GM23338 (cell line): Measurements from ENCODE around the gene TNNC1.

Experiments used
- EZH2 ChIP-seq: fragments of 200-600 bp; sonication (generic); IDR thresholded peaks from one replicate; pipeline ENCODE4 v1.8.0; 2017; ENCODE audit warnings: antibody characterized with exemption, mild to moderate bottlenecking, low read depth; ENCODE audit not compliant: unreplicated experiment
- EZH2phosphoT487 ChIP-seq: fragments of 200-600 bp; sonication (generic); IDR thresholded peaks from one replicate; pipeline ENCODE4 v1.8.1; 2018; ENCODE audit warnings: antibody characterized with exemption; ENCODE audit not compliant: unreplicated experiment
- JUNB ChIP-seq: IDR thresholded peaks from one replicate; pipeline ENCODE4 v1.6.1; 2016; ENCODE audit warnings: antibody characterized with exemption; ENCODE audit not compliant: unreplicated experiment
- NANOG ChIP-seq: IDR thresholded peaks from 2 replicates; pipeline ENCODE4 v1.6.1; 2016; ENCODE audit warnings: antibody characterized with exemption, borderline replicate concordance
- TF ChIP-seq, protein P1 (sequence below): IDR thresholded peaks from one replicate; pipeline ENCODE4 v1.6.1; 2018; ENCODE audit warnings: antibody characterized with exemption; ENCODE audit not compliant: unreplicated experiment
- TF ChIP-seq, protein P2 (sequence below), 2 experiments: fragments of 200-600 bp in 1 of 2; sonication (generic) in 1 of 2; conservative IDR thresholded peaks; 2 replicates each; pipeline versions ENCODE4 v1.5.1 to v1.6.1; 2016 to 2017; ENCODE audit warnings: antibody characterized with exemption in 2 of 2, low read depth in 2 of 2, mild to moderate bottlenecking in 2 of 2, moderate library complexity in 1 of 2

DNA sequence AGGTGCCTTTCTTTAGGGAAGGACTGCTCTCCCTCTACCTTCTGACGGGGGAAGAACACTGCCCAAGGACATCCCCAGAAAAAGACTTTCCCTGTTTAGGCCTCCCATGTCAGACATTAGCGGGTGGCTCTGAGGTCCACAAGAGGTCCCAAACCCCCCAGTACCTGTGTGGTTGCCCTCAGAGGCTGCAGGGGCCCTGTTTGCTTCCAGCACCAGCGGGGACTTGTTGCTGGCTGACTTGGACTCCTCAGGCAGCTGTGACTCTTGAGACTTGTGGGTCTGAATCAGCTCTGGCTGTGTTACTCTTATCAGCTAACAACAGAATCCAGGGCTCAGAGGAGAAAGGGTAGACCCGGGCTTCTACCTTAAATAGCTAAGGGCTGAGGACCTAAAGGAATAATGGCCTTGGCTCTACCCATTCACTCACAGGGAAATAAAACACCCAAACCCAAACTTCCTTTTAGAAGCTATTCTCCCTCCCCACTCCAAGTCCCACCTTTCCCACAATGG, 48.2 kb downstream of the TNNC1 start:
- TF ChIP-seq, protein P1, sequence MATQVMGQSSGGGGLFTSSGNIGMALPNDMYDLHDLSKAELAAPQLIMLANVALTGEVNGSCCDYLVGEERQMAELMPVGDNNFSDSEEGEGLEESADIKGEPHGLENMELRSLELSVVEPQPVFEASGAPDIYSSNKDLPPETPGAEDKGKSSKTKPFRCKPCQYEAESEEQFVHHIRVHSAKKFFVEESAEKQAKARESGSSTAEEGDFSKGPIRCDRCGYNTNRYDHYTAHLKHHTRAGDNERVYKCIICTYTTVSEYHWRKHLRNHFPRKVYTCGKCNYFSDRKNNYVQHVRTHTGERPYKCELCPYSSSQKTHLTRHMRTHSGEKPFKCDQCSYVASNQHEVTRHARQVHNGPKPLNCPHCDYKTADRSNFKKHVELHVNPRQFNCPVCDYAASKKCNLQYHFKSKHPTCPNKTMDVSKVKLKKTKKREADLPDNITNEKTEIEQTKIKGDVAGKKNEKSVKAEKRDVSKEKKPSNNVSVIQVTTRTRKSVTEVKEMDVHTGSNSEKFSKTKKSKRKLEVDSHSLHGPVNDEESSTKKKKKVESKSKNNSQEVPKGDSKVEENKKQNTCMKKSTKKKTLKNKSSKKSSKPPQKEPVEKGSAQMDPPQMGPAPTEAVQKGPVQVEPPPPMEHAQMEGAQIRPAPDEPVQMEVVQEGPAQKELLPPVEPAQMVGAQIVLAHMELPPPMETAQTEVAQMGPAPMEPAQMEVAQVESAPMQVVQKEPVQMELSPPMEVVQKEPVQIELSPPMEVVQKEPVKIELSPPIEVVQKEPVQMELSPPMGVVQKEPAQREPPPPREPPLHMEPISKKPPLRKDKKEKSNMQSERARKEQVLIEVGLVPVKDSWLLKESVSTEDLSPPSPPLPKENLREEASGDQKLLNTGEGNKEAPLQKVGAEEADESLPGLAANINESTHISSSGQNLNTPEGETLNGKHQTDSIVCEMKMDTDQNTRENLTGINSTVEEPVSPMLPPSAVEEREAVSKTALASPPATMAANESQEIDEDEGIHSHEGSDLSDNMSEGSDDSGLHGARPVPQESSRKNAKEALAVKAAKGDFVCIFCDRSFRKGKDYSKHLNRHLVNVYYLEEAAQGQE = no peak
- TF ChIP-seq EZH2 (no peak), EZH2phosphoT487 (no peak), NANOG (no peak), JUNB (no peak)
- TF ChIP-seq, protein P2, sequence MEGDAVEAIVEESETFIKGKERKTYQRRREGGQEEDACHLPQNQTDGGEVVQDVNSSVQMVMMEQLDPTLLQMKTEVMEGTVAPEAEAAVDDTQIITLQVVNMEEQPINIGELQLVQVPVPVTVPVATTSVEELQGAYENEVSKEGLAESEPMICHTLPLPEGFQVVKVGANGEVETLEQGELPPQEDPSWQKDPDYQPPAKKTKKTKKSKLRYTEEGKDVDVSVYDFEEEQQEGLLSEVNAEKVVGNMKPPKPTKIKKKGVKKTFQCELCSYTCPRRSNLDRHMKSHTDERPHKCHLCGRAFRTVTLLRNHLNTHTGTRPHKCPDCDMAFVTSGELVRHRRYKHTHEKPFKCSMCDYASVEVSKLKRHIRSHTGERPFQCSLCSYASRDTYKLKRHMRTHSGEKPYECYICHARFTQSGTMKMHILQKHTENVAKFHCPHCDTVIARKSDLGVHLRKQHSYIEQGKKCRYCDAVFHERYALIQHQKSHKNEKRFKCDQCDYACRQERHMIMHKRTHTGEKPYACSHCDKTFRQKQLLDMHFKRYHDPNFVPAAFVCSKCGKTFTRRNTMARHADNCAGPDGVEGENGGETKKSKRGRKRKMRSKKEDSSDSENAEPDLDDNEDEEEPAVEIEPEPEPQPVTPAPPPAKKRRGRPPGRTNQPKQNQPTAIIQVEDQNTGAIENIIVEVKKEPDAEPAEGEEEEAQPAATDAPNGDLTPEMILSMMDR (conservative IDR thresholded peaks at IDR 0.05; ENCODE audit: low read depth in 2 of 2) = no peak
